HepG2 (cell line): Measurements from ENCODE around the gene RSPH4A. TPM values are rescaled to one million over a fixed set of nuclear protein-coding genes. Genes with fewer than 3 reads are reported as not detected.

Source experiments
- ATF1 ChIP-seq: IDR thresholded peaks from 2 replicates; pipeline ENCODE4 v1.6.1; 2016; ENCODE audit warnings: mild to moderate bottlenecking, control low read depth
- CHCHD3 ChIP-seq: sonication (generic); formaldehyde crosslinking; IDR thresholded peaks from 2 replicates; pipeline ENCODE4 v1.8.0; 2022; ENCODE audit warnings: mild to moderate bottlenecking, missing genetic modification reagents, moderate library complexity
- GFI1 ChIP-seq: sonication (generic); formaldehyde crosslinking; IDR thresholded peaks from 2 replicates; pipeline ENCODE4 v1.5.0; 2020; ENCODE audit warnings: missing genetic modification reagents, mild to moderate bottlenecking, borderline replicate concordance
- ISL2 ChIP-seq: sonication (generic); formaldehyde crosslinking; IDR thresholded peaks from 2 replicates; pipeline ENCODE4 v1.5.0; 2020; ENCODE audit warnings: missing genetic modification reagents
- MAZ ChIP-seq, 2 experiments: sonication (generic) in 1 of 2; formaldehyde crosslinking in 1 of 2; IDR thresholded peaks; 2 replicates each; pipeline versions ENCODE4 v1.5.0 to v1.6.1; 2012 to 2020; ENCODE audit warnings: low read depth in 2 of 2, mild to moderate bottlenecking in 2 of 2, borderline replicate concordance in 1 of 2, improper control_type of control experiment in 1 of 2, low read length in 1 of 2, missing genetic modification reagents in 1 of 2, moderate library complexity in 1 of 2
- MIER2 ChIP-seq: IDR thresholded peaks from 2 replicates; pipeline ENCODE4 v1.6.1; 2016; ENCODE audit warnings: missing biosample characterization, missing genetic modification reagents
- NFE2L2 ChIP-seq: fragments of 150-350 bp; IDR thresholded peaks from 2 replicates; pipeline ENCODE4 v1.6.1; 2014; ENCODE audit warnings: low read length
- NFYC ChIP-seq: IDR thresholded peaks from 2 replicates; pipeline ENCODE4 v1.6.1; 2016; ENCODE audit warnings: missing genetic modification reagents, missing compliant biosample characterization
- RFX5 ChIP-seq: IDR thresholded peaks from 2 replicates; pipeline ENCODE4 v1.6.1; 2011; ENCODE audit warnings: low read depth, low read length, improper control_type of control experiment
- SMAD3 ChIP-seq: sonication (generic); formaldehyde crosslinking; IDR thresholded peaks from 2 replicates; pipeline ENCODE4 v1.4.0; 2020; ENCODE audit warnings: missing genetic modification reagents
- SRSF4 ChIP-seq: fragments of 200-400 bp; formaldehyde crosslinking; IDR thresholded peaks from one replicate; pipeline ENCODE4 v1.6.1; 2018; ENCODE audit warnings: mild to moderate bottlenecking, low read depth, low read length, moderate library complexity; ENCODE audit not compliant: poor library complexity, severe bottlenecking
- ZNF205 ChIP-seq: IDR thresholded peaks from 2 replicates; pipeline ENCODE4 v1.6.1; 2018; ENCODE audit warnings: missing biosample characterization, missing genetic modification reagents
- ZNF292 ChIP-seq: sonication (generic); formaldehyde crosslinking; IDR thresholded peaks from 2 replicates; pipeline ENCODE4 v1.8.1; 2022; ENCODE audit warnings: mild to moderate bottlenecking, low read depth, missing genetic modification reagents, borderline replicate concordance
- ZNF296 ChIP-seq: sonication (generic); formaldehyde crosslinking; conservative IDR thresholded peaks from 2 replicates; pipeline ENCODE4 v1.5.0; 2020; ENCODE audit warnings: mild to moderate bottlenecking, missing genetic modification reagents
- ZNF569 ChIP-seq: sonication (generic); formaldehyde crosslinking; IDR thresholded peaks from 2 replicates; pipeline ENCODE4 v1.5.0; 2020; ENCODE audit warnings: mild to moderate bottlenecking, missing genetic modification reagents, moderate library complexity, borderline replicate concordance
- ZNF775 ChIP-seq: sonication (generic); formaldehyde crosslinking; IDR thresholded peaks from 2 replicates; pipeline ENCODE4 v1.4.0; 2020; ENCODE audit warnings: missing genetic modification reagents, mild to moderate bottlenecking, moderate library complexity, borderline replicate concordance
- polyA plus RNA-seq, 8 experiments: library from polyadenylated mRNA; depleted of rRNA in 3 of 8; stranded (reverse) in 7 of 8; unstranded in 1 of 8; fragments of >200 nt; fragmentation: Illumina TruSeq in 4 of 8; extraction: Trizol in 4 of 8; gene quantifications; 2 replicates each; pipeline versions ENCODE4 v1.2.1 to v1.2.3, GENCODE V29; 2011 to 2016; ENCODE audit warnings: low read depth in 4 of 8, missing spikeins in 1 of 8, mixed read lengths in 1 of 8; ENCODE audit not compliant: insufficient read depth in 1 of 8
- total RNA-seq, 5 experiments: library from RNA; depleted of rRNA; stranded (reverse); fragments of >200 nt; fragmentation: Illumina TruSeq; extraction: Trizol; gene quantifications; 2 replicates each; pipeline ENCODE4 v1.2.3, GENCODE V29; 2016; ENCODE audit warnings: low read depth in 1 of 5
- TF ChIP-seq, protein P1 (sequence below): sonication (generic); formaldehyde crosslinking; IDR thresholded peaks from 2 replicates; pipeline ENCODE4 v1.4.0; 2020; ENCODE audit warnings: missing genetic modification reagents
- TF ChIP-seq, protein P2 (sequence below): sonication (generic); formaldehyde crosslinking; IDR thresholded peaks from 2 replicates; pipeline ENCODE4 v1.4.0; 2020; ENCODE audit warnings: missing genetic modification reagents
- TF ChIP-seq, protein P3 (sequence below), 2 experiments: sonication (generic) in 1 of 2; formaldehyde crosslinking in 1 of 2; IDR thresholded peaks; 2 replicates each; pipeline versions ENCODE4 v1.4.0 to v1.6.1; 2018 to 2020; ENCODE audit warnings: missing genetic modification reagents in 2 of 2, borderline replicate concordance in 1 of 2, low read depth in 1 of 2, mild to moderate bottlenecking in 1 of 2, missing biosample characterization in 1 of 2
- TF ChIP-seq, protein P4 (sequence below): sonication (generic); formaldehyde crosslinking; IDR thresholded peaks from 2 replicates; pipeline ENCODE4 v1.8.0; 2023; ENCODE audit warnings: mild to moderate bottlenecking, missing genetic modification reagents

The RSPH4A gene
- total and polyA plus RNA-seq, 2 of the 13 experiments (the other 11 are each of a cell fraction or from before 2014, with no cell fraction given), result 0.24 to 0.40 TPM

DNA sequence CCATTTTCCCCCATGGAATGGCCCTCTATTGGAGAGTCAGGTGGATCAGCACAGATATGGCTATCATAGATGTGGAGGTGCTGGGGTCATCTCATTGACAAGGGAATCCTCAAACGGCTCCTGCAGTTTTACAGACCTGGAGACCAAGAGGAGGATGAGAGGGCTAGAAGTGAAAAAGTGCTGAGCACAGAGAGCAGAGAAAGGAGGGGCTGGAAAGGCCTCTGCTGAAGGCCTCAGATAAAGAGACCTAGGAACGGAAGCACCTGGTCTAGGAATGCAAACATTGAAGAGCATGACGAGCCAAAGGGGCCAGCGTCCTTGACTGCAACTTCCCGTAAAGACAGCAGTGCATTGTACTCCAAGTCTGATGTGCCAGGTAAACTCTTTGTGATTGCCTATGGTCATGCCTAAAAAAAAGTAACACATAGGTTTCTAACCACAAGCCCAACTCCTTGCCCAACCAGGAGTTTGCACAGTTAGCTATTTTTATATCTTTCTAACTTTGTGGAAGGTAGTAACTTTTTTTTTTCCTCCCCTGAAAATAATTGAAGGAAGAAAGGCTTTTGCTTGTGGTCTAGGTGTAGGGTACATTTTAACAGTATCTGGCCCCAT is 15.2 kb downstream of the RSPH4A start (continued):
- no peak for TF ChIP-seq SRSF4
- TF ChIP-seq, protein P1, sequence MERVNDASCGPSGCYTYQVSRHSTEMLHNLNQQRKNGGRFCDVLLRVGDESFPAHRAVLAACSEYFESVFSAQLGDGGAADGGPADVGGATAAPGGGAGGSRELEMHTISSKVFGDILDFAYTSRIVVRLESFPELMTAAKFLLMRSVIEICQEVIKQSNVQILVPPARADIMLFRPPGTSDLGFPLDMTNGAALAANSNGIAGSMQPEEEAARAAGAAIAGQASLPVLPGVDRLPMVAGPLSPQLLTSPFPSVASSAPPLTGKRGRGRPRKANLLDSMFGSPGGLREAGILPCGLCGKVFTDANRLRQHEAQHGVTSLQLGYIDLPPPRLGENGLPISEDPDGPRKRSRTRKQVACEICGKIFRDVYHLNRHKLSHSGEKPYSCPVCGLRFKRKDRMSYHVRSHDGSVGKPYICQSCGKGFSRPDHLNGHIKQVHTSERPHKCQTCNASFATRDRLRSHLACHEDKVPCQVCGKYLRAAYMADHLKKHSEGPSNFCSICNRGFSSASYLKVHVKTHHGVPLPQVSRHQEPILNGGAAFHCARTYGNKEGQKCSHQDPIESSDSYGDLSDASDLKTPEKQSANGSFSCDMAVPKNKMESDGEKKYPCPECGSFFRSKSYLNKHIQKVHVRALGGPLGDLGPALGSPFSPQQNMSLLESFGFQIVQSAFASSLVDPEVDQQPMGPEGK (CRISPR knock-in tag), result peak; percentile 78; the same call in 1 of the 2 replicates
- TF ChIP-seq MAZ (IDR thresholded peaks at IDR 0.05; ENCODE audit: borderline replicate concordance, low read depth, low read length), result peak; percentile 64; the same call in 1 of the 2 replicates
- peak; percentile 65 for TF ChIP-seq MAZ (CRISPR knock-in tag; IDR thresholded peaks at IDR 0.05; ENCODE audit: low read depth)
- peak; percentile 35; the same call in 1 of the 2 replicates for TF ChIP-seq NFYC
- TF ChIP-seq ZNF296, result no peak
- TF ChIP-seq ZNF775 (CRISPR knock-in tag), result no peak
- TF ChIP-seq, protein P2, sequence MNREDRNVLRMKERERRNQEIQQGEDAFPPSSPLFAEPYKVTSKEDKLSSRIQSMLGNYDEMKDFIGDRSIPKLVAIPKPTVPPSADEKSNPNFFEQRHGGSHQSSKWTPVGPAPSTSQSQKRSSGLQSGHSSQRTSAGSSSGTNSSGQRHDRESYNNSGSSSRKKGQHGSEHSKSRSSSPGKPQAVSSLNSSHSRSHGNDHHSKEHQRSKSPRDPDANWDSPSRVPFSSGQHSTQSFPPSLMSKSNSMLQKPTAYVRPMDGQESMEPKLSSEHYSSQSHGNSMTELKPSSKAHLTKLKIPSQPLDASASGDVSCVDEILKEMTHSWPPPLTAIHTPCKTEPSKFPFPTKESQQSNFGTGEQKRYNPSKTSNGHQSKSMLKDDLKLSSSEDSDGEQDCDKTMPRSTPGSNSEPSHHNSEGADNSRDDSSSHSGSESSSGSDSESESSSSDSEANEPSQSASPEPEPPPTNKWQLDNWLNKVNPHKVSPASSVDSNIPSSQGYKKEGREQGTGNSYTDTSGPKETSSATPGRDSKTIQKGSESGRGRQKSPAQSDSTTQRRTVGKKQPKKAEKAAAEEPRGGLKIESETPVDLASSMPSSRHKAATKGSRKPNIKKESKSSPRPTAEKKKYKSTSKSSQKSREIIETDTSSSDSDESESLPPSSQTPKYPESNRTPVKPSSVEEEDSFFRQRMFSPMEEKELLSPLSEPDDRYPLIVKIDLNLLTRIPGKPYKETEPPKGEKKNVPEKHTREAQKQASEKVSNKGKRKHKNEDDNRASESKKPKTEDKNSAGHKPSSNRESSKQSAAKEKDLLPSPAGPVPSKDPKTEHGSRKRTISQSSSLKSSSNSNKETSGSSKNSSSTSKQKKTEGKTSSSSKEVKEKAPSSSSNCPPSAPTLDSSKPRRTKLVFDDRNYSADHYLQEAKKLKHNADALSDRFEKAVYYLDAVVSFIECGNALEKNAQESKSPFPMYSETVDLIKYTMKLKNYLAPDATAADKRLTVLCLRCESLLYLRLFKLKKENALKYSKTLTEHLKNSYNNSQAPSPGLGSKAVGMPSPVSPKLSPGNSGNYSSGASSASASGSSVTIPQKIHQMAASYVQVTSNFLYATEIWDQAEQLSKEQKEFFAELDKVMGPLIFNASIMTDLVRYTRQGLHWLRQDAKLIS (CRISPR knock-in tag), result peak; percentile 65; the same call in 1 of the 2 replicates
- TF ChIP-seq, protein P3, sequence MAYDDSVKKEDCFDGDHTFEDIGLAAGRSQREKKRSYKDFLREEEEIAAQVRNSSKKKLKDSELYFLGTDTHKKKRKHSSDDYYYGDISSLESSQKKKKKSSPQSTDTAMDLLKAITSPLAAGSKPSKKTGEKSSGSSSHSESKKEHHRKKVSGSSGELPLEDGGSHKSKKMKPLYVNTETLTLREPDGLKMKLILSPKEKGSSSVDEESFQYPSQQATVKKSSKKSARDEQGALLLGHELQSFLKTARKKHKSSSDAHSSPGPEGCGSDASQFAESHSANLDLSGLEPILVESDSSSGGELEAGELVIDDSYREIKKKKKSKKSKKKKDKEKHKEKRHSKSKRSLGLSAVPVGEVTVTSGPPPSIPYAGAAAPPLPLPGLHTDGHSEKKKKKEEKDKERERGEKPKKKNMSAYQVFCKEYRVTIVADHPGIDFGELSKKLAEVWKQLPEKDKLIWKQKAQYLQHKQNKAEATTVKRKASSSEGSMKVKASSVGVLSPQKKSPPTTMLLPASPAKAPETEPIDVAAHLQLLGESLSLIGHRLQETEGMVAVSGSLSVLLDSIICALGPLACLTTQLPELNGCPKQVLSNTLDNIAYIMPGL (CRISPR knock-in tag; IDR thresholded peaks at IDR 0.05; ENCODE audit: borderline replicate concordance in 1 of 2, low read depth in 1 of 2), result peak; percentile 36 to 67; a peak in 2 of 4 replicates
- TF ChIP-seq SMAD3 (CRISPR knock-in tag), result peak; percentile 94
- peak; percentile 69; the same call in 1 of the 2 replicates for TF ChIP-seq GFI1 (CRISPR knock-in tag)
- TF ChIP-seq RFX5, result 0 out of 2 replicates have a peak, but pooled peaks have one; percentile 35
- peak; percentile 74 for TF ChIP-seq ATF1 (CRISPR knock-in tag)
- peak; percentile 97 for TF ChIP-seq ISL2
- peak; percentile 90 for TF ChIP-seq MIER2 (CRISPR knock-in tag)
- TF ChIP-seq ZNF205 (CRISPR knock-in tag), result peak; percentile 76; the same call in 1 of the 2 replicates
- TF ChIP-seq CHCHD3, result no peak
- TF ChIP-seq, protein P4, sequence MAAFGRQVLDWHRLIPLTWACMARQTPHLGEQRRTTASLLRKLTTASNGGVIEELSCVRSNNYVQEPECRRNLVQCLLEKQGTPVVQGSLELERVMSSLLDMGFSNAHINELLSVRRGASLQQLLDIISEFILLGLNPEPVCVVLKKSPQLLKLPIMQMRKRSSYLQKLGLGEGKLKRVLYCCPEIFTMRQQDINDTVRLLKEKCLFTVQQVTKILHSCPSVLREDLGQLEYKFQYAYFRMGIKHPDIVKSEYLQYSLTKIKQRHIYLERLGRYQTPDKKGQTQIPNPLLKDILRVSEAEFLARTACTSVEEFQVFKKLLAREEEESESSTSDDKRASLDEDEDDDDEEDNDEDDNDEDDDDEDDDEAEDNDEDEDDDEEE, result no peak
- 0 out of 2 replicates have a peak, but pooled peaks have one; percentile 6 for TF ChIP-seq NFE2L2
- 0 out of 2 replicates have a peak, but pooled peaks have one; percentile 80 for TF ChIP-seq ZNF569
- TF ChIP-seq ZNF292 (CRISPR knock-in tag), result peak; percentile 87; the same call in 1 of the 2 replicates
